Measurements from ENCODE around the gene FAM200C. TPM values are rescaled to one million over a fixed set of nuclear protein-coding genes. Genes with fewer than 3 reads are reported as not detected.

FAM200C gene
- total RNA-seq, 2 experiments from 2014 or later: 0.16 TPM; not detected in 1

- Mint-ChIP-seq H3K4me1 (ENCODE audit: low read depth) (no peaks in the 10 kb centered on the region), H3K27me3 (no peaks in the 10 kb centered on the region)
Measured at GRCh38 chr5:160445751-160446150, 45.9 kb upstream of the FAM200C start.

GRCh38 chr5:160445132-160445531 lies 45.3 kb upstream of the FAM200C start:
- ATAC-seq (ENCODE audit: poor library complexity) (no peak), DNase-seq (no peak)
- no peaks in the 10 kb centered on the region for H3K4me1 Mint-ChIP-seq (ENCODE audit: low read depth)
- Histone ChIP-seq H3K4me3 (ENCODE audit: low read length) (no peak overlapping the region), H3K27ac (ENCODE audit: low read depth in 1 of 2, low read length in 2 of 2) (no peak overlapping the region), H3K9me3 (ENCODE audit: control insufficient read depth in 1 of 2, insufficient read depth in 1 of 2, low read length in 2 of 2) (no peaks in the 10 kb centered on the region), H3K36me3 (ENCODE audit: insufficient read depth, low read length) (no peaks in the 10 kb centered on the region), H3K4me1 (ENCODE audit: insufficient read depth, low read length) (peaks cover 9% of the 10 kb centered on the region), H3K27me3 (ENCODE audit: control insufficient read depth in 1 of 2, insufficient read depth in 2 of 2, low read length in 2 of 2) (no peaks in the 10 kb centered on the region)
- H3K36me3 Mint-ChIP-seq (ENCODE audit: low read depth): no peaks in the 10 kb centered on the region
- TF ChIP-seq CTCF (IDR thresholded peaks at IDR 0.05): no peak
- H3K27ac Mint-ChIP-seq: no peak overlapping the region
- H3K27me3 Mint-ChIP-seq: no peaks in the 10 kb centered on the region
- no peak overlapping the region for H3K4me3 Mint-ChIP-seq
- intact Hi-C loops (cut with DNase I, micrococcal nuclease): no loop called here
- ChIA-PET POLR2A (no interaction called here), CTCF (no interaction called here)
- H3K9me3 Mint-ChIP-seq: peaks cover 2% of the 10 kb centered on the region

More at GRCh38 chr5:160445751-160446150, 45.9 kb upstream of the FAM200C start:
- TF ChIP-seq CTCF (IDR thresholded peaks at IDR 0.05): no peak
- ATAC-seq (ENCODE audit: poor library complexity) (no peak), DNase-seq (no peak)
- CTCF ChIA-PET: no interaction called here
- Histone ChIP-seq H3K4me1 (ENCODE audit: insufficient read depth, low read length) (peaks cover 9% of the 10 kb centered on the region), H3K4me3 (ENCODE audit: low read length) (no peak overlapping the region), H3K27me3 (ENCODE audit: control insufficient read depth in 1 of 2, insufficient read depth in 2 of 2, low read length in 2 of 2) (no peaks in the 10 kb centered on the region), H3K27ac (ENCODE audit: low read depth in 1 of 2, low read length in 2 of 2) (no peak overlapping the region), H3K9me3 (ENCODE audit: control insufficient read depth in 1 of 2, insufficient read depth in 1 of 2, low read length in 2 of 2) (no peaks in the 10 kb centered on the region), H3K36me3 (ENCODE audit: insufficient read depth, low read length) (no peaks in the 10 kb centered on the region)
- no peak overlapping the region for H3K27ac Mint-ChIP-seq
- no peaks in the 10 kb centered on the region for H3K36me3 Mint-ChIP-seq (ENCODE audit: low read depth)
- no peak overlapping the region for H3K4me3 Mint-ChIP-seq
- intact Hi-C loops (cut with DNase I, micrococcal nuclease): no loop called here
- POLR2A ChIA-PET: no interaction called here
- H3K9me3 Mint-ChIP-seq: peaks cover 2% of the 10 kb centered on the region

- no peak for TF ChIP-seq CTCF (IDR thresholded peaks at IDR 0.05)
- Mint-ChIP-seq H3K36me3 (ENCODE audit: low read depth) (no peaks in the 10 kb centered on the region), H3K4me1 (ENCODE audit: low read depth) (no peaks in the 10 kb centered on the region), H3K9me3 (no peaks in the 10 kb centered on the region), H3K27me3 (no peaks in the 10 kb centered on the region), H3K4me3 (no peak overlapping the region), H3K27ac (no peak overlapping the region)
- DNase-seq (no peak), ATAC-seq (ENCODE audit: poor library complexity) (no peak)
- ChIA-PET CTCF (no interaction called here), POLR2A (no interaction called here)
- Histone ChIP-seq H3K27ac (ENCODE audit: low read depth in 1 of 2, low read length in 2 of 2) (no peak overlapping the region), H3K36me3 (ENCODE audit: insufficient read depth, low read length) (no peaks in the 10 kb centered on the region), H3K9me3 (ENCODE audit: control insufficient read depth in 1 of 2, insufficient read depth in 1 of 2, low read length in 2 of 2) (no peaks in the 10 kb centered on the region), H3K4me1 (ENCODE audit: insufficient read depth, low read length) (peaks cover 9% of the 10 kb centered on the region), H3K27me3 (ENCODE audit: control insufficient read depth in 1 of 2, insufficient read depth in 2 of 2, low read length in 2 of 2) (no peaks in the 10 kb centered on the region), H3K4me3 (ENCODE audit: low read length) (no peak overlapping the region)
- intact Hi-C loops (cut with DNase I, micrococcal nuclease): no loop called here
Measured at GRCh38 chr5:160444407-160444806, 44.6 kb upstream of the FAM200C start.
